ENCODE measurements around the gene RAB1A.
A peak's percentile ranks its signal among the peaks of the same experiment; 100 is the strongest.
"Not testable (repeated sequence)": the region's sequence is repeated elsewhere in the genome, so short reads cannot be mapped to it uniquely, and the experiment has no call there.

The RAB1A gene

DNA sequence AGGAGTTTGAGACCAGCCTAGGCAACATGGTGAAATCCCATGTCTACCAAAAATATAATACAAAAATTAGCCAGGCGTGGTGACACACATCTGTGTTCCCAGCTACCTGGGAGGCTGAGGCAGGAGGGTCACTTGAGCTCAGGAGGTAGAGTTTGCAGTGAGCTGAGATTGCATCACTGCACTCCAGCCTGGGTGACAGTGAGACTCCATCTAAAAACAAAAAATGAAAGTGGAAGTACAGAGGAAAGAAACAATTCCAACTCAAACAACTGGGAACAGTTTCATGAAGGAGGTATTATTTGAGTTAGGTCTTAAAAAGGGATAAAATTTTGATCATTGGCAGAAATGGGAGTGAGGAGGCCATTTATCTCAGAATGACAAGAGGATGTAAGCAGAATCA is 6.3 kb upstream of the RAB1A start:
- no peak for DNase-seq

DNA sequence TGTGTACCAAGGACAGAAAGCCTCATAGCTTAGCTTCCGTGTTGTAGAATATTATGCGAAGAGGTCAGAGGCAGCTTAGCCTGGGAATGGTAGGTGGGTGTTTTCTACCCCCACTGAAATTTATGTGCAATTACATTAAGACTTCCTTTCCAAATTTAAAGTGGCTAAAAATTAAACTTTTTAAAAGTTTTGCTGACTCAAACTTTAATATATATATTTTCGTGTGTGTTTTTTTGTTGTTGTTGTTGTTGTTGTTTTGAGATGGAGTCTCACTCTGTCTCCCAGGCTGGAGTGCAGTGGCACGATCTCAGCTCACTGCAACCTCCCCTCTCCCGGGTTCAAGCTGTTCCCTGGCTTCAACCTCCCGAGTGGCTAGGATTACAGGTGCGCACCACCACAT is 4.3 kb upstream of the RAB1A start:
- no peak for DNase-seq

DNA sequence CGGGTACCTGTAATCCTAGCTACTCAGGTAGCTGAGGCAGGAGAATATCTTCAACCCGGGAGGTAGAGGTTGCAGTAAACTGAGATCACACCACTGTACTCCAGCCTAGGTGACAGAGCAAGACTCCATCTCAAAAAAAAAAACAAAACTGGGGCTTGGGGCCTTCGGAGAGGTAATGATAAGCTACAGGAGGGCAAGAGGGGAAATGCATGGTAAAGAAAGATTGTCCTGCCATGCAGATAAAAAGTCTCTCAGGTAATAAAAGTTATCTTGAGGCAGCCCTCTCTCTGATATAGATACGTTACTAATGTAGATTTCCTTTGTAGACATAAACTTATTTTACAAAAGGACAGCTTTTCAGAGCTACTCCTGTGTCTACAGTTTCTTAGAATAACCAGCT is 3.7 kb upstream of the RAB1A start:
- no peak for DNase-seq

DNA sequence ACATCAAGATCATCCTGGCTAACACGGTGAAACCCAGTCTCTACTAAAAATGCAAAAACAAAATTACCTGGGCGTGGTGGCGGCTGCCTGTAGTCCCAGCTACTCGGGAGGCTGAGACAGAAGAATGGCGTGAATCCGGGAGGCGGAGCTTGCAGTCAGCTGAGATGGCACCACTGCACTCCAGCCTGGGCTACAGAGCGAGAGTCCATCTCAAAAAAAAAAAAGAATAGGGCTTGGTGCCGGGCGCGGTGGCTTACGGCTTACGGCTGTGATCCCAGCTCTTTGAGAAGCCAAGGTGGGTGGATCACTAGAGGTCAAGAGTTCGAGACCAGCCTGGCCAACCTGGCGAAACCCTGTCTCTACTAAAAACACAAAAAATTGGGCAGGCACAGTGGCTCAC is 3.0 kb upstream of the RAB1A start:
- not testable (repeated sequence) for DNase-seq

DNA sequence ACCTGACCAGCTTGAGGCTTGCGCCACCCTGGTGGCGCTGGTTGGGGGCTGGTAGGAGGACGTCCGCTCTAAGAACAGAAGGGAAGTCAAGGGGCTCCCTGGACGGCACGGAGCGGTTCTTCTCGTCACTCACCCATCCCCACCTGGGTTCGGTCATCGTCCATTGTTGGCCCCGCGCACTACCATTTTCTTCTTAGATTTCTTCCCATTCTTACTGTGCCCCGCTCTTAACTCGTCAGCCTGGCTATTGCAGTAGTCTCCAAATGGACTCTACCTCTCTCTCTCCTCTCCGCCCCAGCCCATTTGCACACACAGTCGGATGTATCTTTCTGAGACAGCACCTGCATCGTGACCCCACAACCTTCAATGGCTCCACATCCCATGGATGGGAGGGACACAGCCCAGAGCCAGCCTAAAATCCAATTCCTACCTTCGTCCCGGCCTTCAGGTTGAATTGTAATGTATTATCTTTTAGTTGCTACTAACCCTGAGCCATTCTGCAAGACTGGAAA is 814 bp upstream of the RAB1A start:
- peak in 6 of 56 donors; percentile 31 to 65 (median 40) for DNase-seq

GRCh38 chr2:65129286-65129825 is 550 bp downstream of the RAB1A start:
- DNase-seq = peak in 26 of 56 donors; percentile 23 to 79 (median 54)

DNA sequence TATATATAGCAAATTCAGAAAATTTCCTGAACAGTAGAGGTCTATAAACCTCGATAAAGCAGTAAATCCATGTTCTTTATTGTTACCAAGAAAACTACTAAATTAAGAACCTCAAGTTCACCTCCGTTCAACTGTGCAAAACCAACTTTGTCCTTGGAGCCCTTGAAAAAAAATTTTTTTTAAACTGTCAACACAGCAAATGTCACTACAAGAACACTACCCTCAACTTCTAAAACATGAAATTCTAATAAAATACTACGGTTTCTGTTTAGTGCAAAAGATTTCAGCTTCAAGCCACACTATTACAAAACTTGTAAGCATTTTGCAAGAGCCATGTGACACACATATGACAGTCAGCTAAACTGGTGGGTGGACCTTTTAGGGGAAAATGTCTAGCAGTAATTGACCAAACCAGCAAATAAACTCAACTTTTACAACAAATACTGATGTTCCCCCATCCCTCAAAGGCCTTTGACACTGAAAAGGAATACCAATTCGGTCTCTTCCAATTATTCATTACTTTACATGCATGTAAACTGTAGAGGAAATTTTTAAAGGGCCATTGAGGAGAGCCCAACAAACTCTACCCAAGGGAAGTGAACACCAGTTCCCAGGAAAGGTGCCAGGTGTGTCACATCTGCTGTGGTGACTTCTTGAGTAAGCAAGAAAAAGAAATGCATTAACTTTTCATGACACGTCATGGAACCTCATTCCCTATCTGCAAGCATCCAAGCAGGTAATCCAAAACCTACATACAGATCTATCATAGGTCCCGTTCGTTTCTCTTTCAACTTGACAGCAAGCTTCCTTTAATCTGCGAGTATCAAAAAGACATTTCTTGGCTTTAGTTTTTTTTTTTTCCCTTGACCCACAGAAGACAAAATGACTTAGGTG is 1.4 kb downstream of the RAB1A start:
- DNase-seq = no peak

DNA sequence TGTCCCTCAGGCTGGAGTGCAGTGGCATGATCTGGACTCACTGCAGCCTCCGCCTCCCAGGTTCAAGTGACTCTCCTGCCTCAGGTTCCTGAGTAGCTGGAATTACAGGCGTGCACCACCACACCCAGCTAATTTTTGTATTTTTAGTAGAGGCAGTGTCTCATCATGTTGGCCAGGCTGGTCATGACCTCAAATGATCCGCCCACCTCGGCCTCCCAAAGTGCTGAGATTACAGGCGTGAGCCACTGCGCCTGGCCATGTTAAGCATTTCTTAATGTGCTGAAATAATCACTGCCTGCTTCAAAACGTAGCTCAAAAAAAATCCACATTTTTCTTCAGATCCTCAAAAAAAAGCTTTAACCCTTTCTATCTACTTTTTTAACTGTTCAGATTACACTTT is 4.4 kb downstream of the RAB1A start:
- not testable (repeated sequence) for DNase-seq

- DNase-seq = no peak
These were observed 7.6 kb downstream of the RAB1A start for GRCh38 chr2:65122313-65122712.

DNA sequence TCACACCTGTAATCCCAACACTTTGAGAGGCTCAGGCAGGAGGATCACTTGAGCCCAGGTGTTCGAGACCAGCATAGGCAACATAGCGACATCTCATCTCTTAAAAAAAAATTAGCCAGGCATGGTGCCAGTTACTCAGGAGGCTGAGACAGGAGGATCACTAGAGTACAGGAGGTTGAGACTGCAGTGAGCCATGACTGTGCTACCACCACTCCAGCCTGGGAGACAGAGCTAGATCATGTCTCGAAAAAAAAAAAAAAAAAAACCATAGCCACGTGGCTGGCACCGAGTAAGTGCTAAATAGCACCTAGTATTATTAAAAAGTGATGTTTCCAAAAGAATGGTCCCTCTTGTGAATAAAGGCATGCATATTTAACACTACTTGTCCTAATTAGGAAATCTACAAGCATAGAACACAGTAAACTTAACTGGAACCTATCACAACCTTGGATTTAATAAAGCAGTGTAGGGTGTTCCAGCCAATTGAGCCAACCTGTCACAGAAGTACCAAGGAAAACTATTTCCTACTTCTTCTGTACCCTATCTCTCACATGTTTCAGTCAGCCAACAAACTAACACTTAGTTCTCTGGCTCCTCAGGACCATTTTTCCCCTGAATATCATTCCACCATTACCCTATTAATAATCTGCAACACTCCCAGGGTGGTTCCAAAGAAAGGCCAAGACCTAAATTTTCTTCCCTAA is 8.8 kb downstream of the RAB1A start:
- DNase-seq = no peak

DNA sequence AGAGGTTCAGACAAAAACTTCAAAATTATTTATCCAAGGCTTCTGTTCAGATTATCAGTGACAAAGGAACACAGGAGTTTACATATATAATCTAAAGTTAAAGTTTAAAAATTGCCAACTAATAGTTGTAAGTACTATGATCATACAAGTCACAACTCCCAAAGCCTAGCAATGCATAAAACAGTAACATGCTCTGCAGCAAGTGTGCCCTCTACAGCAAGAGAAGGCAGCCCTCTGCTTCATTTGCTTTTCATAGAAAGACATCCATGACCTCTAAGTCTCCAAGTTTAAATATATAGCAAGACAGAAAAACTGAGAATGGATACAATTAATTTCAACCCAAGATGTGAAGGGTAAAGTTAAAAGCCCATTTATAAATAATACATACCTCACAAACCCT is 13.3 kb downstream of the RAB1A start:
- DNase-seq = no peak

- DNase-seq = no peak
These were observed 15.0 kb downstream of the RAB1A start for GRCh38 chr2:65114921-65115320.

DNA sequence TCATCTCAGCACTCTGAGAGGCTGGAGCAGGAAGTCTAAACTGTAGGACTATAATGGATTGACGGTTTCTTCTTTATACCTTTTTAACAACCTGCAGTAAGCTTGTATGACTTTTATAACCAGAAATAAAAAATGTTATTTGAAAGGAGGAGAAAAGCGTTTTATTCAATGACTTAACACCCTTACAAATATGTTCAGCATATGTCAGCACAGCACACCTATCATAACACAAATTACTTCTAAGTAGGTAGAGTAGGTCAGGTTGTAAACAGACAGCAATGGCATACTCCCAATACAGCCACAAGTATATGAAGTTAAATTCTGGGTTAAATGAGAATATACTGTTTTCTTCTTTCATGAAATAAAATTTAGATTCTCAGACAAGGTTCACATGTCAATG is 16.1 kb downstream of the RAB1A start:
- no peak for DNase-seq

DNA sequence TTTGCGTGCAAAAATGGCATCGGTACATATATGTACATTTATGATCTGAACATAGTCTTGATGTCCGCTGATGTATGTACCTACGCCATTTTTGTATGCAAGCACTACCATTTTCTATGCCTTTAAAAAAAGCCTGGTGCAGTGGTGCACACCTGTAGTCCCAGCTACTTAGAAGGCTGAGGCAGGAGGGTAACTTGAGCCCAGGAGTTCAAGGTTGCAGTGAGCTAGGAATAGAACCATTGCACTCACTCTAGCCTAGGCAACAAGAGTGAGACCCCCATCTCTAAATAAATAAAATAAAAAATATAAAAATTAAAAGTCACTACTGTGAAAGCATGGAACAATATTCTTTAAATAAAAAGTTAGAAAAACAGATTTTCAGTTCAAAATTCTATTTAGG is 16.7 kb downstream of the RAB1A start:
- no peak for DNase-seq

DNA sequence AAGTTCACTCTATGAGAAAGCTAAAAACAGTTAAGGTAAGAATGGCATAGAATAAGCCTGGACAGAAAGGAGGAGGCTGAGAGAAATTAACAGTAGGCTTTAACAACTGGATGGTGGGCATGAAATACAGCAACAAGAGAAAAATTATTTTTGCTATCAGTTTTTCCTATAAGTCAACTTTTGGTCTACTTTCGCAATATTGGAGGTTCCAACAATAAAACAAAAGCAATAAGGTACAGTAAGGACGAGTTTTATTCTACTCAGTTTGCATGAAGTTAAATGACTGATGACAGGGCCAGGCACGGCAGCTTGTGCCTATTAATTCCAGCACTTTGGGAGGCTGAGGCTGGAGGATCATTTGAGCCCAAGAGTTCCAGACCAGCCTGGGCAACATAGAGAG is 17.3 kb downstream of the RAB1A start:
- DNase-seq = no peak

DNA sequence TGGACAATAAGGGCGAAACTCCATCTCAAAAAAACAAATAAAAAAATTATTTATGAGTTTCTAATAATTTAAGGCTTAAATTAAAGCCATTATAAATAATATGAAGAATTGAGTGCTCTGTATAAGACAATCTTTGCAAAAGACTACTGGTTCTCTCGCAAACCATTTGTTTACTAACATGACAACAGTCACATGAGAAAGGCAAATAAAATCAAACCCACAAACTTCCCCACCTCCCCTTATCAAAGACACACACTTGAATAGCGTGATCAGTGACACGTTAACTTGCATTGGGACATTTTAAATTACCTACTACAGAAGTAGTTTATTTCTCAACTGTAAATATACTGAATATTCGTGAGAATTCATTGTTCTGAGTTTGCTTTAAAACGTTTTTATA is 21.1 kb downstream of the RAB1A start:
- DNase-seq = no peak

DNA sequence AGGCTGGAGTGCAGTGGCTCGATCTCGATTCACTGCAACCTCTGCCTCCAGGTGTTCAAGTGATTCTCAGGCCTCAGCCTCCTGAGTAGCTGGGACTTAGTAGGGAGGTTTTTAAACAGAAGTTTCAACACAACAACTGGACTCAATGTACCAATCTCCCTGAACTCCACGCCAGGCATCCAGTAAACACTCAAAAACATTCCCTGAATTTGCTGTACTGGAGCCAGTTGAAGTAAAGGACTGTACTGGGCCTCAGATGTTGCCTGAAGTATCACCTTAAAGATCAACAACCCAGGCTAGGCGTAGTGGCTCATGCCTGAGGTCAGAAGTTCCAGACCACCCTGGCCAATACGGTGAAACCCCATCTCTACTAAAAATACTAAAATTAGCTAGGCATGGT is 22.4 kb downstream of the RAB1A start:
- no peak for DNase-seq

- DNase-seq = peak in 6 of 56 donors; percentile 4 to 20 (median 8)
These were observed 26.7 kb downstream of the RAB1A start for GRCh38 chr2:65103013-65103715.

DNA sequence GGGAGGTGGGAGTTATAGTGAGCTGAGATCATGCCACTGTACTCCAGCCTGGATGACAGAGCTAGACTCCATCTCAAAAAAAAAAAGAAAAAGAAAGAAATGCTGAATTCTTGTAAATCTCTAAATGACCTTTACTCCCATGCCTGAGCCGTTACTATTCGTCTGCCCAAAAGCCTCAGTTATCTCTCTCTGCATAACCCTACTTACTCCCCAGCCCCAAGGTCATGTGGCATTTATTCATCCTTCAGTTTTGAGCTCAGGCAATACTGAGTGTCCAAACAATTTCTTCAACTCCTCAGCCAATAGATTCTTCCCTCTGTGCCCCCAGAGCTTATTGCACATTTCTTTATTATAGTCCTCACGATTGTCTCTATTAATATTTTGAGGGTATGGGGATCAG is 28.8 kb downstream of the RAB1A start:
- DNase-seq = no peak

- DNase-seq = no peak
These were observed 31.2 kb downstream of the RAB1A start for GRCh38 chr2:65098741-65099140.

DNA sequence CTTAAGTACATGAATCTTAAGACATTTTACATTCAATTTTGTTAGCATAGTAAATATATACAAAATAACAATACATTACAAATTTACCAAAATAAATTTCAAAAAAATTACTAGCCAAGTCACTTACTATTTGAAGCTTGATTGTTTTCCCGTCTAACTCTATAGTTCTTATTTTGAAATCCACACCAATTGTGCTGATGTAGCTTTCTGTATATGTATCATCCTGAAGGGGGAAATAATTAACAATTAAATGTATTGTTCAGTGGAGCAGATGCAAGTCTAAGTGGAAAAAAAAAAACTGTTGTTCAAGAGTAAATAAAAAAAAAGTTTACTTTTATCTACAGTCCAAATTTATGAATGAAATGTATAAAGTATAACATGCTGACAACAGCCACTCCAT is 32.1 kb downstream of the RAB1A start:
- no peak for DNase-seq

DNA sequence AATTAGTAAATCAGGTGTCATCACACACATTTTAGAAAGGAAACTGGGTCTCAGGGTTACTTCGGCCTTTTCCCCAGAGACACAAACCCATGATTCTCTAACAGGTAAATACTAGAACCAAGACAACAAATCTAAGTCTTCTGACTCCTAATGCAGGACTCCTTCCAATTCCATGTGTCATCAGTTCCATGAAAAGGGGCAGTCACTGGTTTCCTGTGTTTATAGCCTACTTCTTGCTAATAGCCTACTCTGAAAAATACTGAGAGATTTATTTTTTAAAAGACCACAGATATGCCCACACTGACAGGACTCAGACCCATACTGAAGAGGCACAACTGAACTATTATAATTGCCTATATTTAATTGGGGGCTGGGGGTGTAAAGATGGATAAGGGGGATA is 33.0 kb downstream of the RAB1A start:
- DNase-seq = no peak

Data from nucleus accumbens (tissue), 56 donors.